GM10266 (cell line): Measurements from ENCODE around the gene RPS6KL1.
"Not testable (repeated sequence)": the region's sequence is repeated elsewhere in the genome, so short reads cannot be mapped to it uniquely, and the experiment has no call there.

Source experiments
- DNase-seq: peaks from one replicate; pipeline ENCODE4 v3.0.0; 2012; ENCODE audit errors: extremely low spot score
- TF ChIP-seq, protein P1 (sequence below): IDR thresholded peaks from 2 replicates; pipeline ENCODE4 v1.5.1; 2012; ENCODE audit warnings: mild to moderate bottlenecking, low read depth; ENCODE audit not compliant: control insufficient read depth, insufficient read depth; ENCODE audit errors: missing control alignments

Gene RPS6KL1

GRCh38 chr14:74934476-74935359 lies 11.7 kb upstream of the RPS6KL1 start:
- no peak for DNase-seq
- TF ChIP-seq, protein P1, sequence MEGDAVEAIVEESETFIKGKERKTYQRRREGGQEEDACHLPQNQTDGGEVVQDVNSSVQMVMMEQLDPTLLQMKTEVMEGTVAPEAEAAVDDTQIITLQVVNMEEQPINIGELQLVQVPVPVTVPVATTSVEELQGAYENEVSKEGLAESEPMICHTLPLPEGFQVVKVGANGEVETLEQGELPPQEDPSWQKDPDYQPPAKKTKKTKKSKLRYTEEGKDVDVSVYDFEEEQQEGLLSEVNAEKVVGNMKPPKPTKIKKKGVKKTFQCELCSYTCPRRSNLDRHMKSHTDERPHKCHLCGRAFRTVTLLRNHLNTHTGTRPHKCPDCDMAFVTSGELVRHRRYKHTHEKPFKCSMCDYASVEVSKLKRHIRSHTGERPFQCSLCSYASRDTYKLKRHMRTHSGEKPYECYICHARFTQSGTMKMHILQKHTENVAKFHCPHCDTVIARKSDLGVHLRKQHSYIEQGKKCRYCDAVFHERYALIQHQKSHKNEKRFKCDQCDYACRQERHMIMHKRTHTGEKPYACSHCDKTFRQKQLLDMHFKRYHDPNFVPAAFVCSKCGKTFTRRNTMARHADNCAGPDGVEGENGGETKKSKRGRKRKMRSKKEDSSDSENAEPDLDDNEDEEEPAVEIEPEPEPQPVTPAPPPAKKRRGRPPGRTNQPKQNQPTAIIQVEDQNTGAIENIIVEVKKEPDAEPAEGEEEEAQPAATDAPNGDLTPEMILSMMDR, result no peak

DNA sequence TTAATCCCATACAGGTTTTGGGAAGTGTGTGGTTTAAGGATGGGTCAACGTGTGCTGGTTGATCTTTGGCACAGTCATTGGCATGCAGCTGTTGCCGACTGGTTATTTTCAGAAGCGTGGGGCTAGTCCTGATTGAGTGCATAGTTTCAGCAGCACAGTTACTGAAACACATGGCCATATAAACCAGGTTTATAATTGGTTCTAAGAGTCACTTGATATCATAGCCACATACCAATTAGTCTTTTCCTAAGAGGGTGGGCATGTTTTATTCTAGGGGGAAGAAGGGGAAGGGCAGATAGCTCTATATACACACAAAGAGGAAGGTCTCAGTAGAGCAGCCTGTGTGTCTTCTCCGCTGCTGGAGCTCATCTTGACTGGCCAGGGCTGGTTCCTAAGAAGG lies 11.0 kb upstream of the RPS6KL1 start:
- TF ChIP-seq, protein P1, result no peak
- no peak for DNase-seq

DNA sequence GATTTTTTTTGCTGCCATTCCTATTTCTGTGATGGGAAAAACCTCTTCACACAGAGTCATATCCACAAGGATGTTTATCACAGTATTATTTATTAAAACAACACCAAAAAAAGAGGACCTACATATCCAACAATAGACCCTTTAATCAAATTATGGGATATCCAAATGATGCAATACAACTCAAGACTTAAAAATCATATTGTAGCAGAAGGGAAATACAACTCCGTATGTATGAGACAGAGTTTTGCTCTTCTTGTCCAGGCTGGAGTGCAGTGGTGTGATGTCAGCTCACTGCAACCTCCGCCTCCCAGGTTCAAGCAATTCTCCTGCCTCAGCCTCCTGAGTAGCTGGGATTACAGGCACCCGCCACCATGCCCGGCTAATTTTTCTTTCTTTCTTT lies 9.9 kb upstream of the RPS6KL1 start:
- not testable (repeated sequence) for DNase-seq

- TF ChIP-seq, protein P1, result no peak
- DNase-seq, result no peak
These were observed 9.4 kb upstream of the RPS6KL1 start for GRCh38 chr14:74932401-74932901.

- not testable (repeated sequence) for DNase-seq
These were observed 8.7 kb upstream of the RPS6KL1 start for GRCh38 chr14:74931744-74932143.

- TF ChIP-seq, protein P1, result no peak
These were observed 6.2 kb upstream of the RPS6KL1 start for GRCh38 chr14:74929242-74929641.

GRCh38 chr14:74927225-74927624 lies 4.2 kb upstream of the RPS6KL1 start:
- no peak for DNase-seq
- TF ChIP-seq, protein P1, result no peak

More at GRCh38 chr14:74929242-74929641, 6.2 kb upstream of the RPS6KL1 start:
- DNase-seq, result no peak

DNA sequence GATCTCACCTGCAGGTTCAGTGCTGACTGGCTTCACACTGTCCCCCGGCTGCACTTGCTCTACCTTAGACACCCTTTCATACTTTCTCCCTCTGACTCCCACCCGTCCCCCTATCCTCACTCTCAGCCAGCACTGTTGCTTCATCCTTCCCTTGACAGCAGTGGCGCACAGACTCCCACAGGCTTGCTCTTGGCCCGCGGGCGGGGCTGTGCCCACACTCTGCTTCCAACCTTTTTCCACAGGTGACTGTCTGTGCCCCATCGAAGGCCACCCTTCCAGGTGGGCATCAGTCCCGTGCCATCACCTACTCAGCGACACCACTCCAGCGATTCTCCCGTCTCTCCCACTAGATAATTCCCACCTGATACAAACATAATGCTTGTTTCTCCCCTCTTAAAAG lies 1.0 kb upstream of the RPS6KL1 start:
- TF ChIP-seq, protein P1, result no peak
- DNase-seq, result no peak
